GOT3 (cell line): ENCODE data around the gene CNTNAP4.

Source experiments
- DNase-seq: peaks from one replicate; lab custom pipeline; 2025; ENCODE audit warnings: mixed read lengths; lab: John Stamatoyannopoulos, UW

CNTNAP4 gene

DNA sequence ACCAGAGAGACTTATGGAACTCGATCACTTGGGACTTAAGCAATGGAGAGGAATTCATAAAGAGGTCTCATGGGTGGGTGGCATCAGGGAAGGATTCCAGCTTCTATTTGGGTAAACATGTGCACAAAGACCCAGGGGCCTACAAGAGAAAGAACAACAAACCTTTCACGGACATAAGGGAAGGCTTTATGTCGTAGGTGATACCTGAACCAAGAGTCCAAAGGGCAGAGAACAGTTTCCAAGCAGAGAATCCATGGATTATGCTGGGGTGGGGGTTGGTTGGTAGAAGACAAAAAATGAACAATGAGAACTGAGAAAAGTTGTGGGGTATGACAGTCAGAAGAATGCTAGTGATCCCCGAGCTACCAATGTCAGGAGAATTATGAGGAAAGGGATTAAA is 119.8 kb downstream of the CNTNAP4 start:
- no peak for DNase-seq

DNA sequence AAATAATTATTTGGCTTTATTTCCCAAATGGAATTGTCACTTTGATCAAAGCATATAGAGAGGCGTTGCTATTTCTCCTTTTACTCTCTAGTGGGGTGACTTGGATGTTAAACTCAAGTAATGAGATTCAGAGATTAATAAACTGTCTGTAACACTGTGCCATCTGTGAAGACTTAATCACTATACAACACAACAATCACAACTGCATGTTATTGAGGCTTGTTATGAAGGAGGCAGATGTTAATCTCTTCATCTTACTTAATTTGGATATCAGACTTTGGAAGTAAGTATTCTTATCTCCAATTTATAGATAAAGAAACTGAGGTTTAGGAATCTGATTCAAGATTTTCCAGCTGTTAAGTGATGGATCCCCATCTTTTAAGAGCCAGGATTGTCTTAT is 132.5 kb downstream of the CNTNAP4 start:
- no peak for DNase-seq

DNA sequence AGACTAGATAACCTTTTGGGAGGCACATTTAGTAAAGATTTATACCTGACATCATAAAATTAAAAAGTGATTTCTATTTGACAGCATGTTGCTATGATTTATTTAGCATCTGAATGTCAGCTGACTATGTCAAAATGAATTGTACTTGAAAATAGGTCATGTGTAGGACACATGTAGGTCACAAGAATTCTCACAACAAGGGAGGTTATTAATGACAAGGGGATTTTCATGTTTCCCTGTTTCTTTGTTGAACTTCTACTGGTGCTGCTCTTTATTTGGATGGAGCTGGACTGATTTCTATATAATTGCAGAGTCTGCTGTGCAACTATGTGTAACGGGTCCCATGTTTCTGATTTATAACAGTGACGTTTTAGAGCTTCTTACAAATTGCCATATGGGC is 144.4 kb downstream of the CNTNAP4 start:
- no peak for DNase-seq

DNA sequence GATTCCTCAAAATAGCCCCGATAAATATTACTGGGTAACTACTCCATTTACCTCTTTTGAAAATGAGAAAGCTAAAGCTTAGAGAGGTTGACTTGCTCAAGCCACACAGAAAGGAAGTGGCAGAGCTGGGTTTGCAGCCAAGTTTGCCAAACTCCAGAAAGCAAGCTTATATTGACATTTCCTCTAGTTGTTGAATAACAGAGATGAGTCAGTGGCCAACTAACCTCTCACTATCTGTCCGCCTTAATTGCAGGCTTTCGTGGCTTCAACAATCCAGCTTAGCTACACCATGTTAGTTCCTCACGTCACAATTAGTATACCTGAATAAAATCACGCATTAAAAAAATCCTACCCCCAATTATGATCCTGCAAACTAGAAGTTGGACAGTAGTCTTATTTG is 151.7 kb downstream of the CNTNAP4 start:
- no peak for DNase-seq

DNA sequence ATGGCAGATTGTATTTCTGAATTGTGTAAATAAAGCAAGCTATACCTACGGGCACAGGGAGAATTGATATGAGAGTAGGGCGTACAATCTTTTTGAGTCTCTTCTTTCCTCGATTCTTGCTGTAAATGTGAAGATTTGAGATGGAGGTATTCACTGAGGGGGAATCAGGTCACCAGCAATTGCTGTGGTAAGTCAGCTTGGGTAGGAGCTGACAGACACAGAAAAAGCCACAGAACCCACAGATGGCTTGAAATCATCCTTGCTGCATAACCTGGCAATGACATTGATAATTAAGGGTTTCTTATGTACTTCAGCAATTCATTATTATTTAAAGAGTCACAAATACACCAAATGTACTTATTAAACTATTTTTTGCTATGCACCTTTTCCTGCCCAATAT is 164.2 kb downstream of the CNTNAP4 start:
- no peak for DNase-seq

DNA sequence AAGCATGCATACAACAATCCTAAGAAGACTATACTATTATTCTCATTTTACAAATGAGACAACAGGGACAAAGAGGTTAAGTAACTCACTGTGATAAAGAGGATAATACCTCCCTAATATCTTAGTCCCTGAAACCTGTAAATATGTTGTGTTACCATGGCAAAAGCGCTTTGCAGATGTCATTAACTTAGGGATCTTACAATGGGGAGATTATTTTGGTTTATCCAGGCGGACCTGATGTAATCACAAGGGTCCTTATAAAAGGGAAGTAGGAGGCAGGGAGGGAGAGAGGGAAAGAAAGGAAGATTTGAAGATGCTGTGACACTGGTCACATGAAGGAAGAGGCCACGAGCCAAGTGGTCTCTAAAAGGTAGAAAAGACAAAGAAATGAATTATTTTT is 164.7 kb downstream of the CNTNAP4 start:
- DNase-seq: no peak

DNA sequence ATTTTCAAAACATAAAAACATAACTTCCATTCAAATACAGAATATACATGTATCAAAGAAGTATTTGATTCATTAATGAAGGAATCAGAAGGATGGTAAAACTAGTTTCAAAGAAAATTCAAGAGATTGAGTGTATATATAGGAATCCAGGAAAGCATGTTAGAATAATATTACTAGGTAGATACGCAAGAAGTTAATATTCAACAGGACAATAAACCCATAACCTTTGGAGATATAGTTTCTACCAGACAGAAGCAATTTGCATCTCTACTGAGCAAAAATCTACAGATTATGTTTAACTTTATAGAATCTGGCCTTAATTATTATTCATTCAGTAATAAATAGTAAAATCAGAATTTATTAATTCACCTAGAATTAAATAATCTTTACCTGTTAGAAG is 166.8 kb downstream of the CNTNAP4 start:
- DNase-seq: no peak

DNA sequence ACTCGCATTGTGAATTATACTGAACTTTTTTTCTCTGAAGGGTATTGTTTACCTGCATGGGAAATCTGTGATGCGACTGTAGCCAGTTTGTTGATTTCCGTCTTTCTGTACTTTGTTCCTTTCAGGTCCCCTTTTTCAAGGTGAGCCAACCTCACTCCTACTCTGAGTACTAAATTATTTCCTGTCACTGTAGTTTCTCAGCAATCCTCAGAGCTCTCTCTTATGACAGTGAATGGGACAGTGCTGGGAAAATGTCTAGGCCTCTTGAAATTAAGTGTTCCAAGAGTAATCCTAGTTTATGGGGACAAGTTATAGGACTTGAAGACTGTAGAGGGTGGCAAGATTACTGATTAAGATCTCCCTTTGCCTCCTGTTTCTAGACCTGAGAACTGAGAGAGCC is 167.6 kb downstream of the CNTNAP4 start:
- DNase-seq: no peak

DNA sequence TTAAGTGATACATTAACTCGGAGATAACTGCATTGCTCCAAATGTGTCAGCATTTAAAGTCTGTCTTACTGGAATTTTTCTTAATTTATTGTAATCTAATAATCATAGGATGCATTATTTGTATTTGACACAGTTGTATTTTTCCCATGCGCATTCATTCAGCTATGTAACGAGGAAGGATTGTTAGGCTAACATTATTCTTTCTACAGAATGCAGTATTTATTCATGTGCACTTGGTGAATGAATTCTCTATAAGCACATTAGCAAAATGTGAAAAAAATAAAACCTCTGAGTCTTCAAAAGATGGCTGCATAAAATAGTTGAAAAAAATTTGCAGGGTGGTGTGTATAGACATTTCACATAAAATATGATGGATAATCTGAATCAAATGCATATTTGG is 168.6 kb downstream of the CNTNAP4 start:
- no peak for DNase-seq

DNA sequence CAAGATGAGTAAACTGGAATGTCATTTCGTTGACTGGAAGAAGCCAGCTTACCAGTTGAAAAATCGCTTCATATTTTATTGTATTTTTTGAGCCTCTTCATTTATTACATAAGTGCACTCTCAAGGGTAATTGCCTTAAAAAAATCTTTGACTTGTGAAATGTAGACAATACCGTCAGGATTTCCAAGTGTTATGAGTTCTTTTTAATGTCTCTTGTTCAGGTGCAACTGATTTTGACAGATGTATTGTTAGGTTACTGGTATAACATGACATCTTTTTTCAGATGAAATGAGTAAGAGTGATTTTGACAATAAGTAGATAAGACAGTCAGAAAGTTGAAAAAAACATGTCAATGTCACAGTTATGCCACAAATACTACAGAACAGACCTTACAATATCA is 169.1 kb downstream of the CNTNAP4 start:
- DNase-seq: no peak

DNA sequence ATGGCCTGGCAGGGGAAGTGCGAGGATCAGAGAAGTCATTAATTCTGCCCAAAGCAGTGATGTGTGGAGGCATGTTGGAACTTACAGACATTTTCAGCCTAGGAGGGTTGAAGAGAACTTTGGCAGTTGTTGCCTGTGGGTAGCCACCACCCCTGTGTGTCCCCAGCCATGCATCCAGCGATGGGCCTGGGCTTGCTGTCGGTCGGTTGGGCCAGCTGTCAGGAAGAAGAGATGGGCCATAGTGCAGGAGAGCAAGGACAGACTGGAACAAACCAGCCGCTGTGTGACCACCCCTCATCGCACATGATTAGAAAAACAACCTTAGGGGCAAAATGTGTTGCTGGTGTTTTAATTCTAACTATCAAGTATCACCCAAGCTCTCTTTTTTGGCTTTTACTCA is 173.7 kb downstream of the CNTNAP4 start:
- DNase-seq: no peak

DNA sequence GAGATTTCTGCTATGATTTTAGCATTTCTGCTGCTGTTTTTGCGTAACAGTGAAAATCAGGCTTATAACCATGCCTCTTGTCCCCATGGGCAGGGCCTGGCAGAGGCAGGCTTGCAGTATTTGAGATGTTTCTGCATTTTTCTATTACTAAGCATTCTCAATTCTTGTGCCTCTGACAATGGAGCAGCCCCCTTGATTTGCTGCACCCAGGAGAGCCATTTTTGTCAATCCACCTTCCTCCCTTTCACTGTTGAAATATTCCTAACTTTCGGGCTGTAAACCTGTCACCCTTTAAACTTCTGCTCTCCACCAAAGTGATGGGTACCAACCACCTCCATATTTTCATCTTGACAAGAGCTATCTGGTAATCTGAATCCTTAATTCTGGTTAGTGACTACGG is 178.1 kb downstream of the CNTNAP4 start:
- no peak for DNase-seq

DNA sequence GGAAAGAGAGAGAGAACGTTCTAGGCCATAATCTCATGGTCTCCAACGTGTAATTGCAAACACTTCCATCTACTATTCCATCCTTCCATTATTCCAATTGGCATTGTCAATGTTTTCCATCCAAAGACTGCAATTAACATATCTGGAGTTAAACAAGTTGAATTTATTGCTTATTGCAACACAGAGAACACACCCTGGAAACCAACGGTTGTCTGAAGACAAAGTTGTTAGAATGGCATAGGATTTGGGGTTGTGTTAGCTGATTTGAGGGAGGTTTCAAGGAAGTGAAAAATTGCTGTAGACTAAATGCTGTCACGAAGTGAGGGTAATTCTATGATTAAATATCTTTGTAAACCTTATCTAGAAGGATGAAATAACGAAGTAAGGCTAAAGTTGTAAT is 178.8 kb downstream of the CNTNAP4 start:
- no peak for DNase-seq

DNA sequence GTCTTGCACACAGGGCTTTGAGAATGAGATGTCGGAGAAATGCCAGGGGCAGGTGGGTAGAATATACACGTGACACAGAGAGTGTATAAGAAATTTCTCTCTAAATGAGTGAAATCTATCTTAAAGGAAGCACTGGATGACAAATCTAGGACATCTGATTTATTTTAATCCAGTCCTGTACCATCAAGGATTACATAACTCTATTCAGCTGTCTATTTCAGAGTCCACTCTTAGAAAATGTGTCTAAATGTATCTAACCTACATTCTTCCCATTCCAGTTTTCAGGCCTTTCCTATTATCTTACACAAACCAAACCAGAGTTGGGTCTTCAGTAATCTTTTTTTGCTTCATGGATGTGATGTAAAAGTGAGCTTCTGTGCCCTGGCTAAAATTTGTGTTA is 181.9 kb downstream of the CNTNAP4 start:
- DNase-seq: no peak

DNA sequence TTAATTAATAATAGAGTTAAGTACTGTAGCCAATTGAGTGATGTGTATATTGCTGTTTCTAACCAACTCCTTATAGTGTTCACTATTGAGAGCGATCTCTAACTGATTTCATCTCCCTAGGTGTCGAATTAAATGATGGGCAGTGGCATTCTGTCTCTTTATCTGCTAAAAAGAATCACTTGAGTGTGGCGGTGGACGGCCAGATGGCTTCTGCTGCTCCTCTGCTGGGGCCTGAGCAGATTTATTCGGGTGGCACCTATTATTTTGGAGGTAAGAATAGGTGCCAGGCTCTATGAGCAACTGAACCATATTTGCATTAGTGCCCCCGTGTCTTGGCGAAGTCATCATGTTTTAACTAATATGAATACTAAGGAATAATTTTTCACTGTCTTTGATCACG is 184.6 kb downstream of the CNTNAP4 start:
- DNase-seq: no peak

DNA sequence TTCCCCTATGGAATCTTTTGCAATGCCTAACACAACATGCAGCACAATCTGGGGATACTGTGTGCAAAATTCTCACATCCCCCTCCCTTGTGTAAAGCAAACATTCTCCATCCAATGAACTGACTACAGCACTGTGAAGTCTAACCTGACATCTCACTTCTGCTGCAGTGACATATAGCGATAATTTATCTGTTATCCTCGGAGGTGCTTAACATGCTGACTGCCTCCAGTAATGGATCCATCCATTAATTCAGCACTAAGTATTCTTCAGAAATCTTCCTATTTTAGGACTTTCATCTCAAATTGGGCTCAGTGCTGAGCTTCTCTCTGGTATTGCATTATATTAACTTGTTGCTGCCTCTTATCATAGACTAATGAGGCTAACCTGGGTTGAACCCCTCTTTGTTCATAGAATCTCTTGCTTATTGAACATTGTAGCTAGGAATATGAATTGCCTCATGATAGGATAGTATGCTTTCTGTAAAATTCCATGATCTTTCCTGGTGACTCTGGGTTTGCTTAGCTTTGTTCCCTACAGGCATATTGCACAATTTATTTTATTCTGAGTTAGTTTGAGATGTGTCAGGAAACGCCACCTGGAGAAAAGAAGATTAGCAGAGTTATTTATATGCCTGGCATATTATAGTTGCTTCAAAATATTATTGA is 187.9 kb downstream of the CNTNAP4 start:
- DNase-seq: no peak

DNA sequence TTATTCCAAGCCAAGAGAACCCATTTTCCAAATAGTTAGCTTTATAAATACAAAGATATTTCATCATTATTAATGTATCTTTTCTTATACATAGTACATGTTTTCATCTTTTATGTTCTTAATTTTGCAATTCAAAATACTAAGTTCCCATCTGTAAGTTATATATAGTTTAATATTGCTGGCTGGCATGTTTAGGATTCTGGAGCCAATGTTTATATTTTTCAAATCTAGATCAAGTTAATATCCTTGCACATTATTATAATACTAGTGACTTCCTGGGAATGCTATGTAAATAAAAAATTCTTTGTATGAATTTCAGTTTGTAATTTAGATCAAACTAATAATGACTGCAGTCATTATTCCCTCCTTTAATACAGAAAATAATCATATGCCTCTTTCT is 189.7 kb downstream of the CNTNAP4 start:
- DNase-seq: no peak

DNA sequence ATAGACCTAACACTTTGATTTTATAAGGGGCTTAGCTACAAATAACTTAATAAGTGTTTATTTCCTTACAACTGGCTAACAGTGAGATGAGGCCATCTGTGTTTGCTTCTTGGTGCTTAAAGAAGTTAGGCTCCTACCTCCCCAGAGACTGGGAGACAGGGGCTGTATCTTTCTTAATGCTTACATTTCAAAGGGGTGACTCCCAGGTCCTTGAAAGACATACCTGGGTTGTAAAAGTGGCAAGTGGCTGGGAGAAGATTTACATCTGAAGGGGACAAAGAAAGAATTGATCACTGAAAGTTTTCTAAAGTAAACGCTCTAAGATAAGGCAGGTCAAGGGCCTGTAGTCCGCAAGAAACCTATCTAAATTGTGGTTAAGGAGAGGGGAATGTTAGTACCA is 196.8 kb downstream of the CNTNAP4 start:
- no peak for DNase-seq

DNA sequence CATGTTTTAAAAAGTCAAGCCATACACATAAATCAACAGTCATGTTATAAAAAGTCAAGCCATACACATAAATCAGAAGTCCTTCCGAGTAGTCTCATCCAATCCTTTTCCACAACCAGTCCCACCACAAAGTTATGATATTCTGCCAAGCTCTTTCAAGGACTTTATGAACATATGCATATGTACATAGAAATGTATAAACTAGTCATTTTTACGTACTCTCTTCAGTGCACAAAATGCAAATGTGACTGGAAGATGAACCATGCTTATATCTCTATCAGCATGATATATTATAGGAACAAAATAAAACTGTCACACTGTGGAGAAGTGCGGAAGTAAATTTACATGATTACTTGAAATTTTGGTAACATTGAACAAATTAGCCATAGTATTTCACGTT is 200.9 kb downstream of the CNTNAP4 start:
- DNase-seq: no peak

DNA sequence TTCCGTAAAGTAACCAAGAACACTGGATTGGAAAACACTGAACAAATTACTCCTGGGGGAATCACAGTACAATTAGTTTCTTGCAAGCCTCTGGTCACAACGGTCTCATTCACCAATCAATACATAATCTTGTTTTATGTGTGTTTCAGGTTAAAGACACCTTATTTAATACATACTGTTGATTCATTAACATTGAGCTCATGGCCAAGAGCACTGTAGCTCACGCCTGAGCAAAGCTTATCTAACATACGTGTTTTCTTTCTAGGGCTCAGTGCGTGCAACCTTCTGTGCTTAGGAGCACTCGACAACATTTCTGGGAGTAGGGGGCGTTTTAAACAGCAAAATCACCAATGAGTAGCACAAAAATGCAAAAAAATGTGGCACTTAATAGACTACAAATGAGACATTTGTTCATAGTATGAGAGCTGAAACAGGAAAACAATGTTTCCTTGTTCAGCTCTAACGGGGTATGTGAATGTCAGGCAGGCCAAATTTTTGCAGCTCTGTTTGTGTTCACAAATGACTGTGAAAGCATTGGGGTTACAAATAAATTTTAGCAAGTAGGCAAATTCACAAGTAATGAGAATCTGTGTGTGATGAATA is 206.2 kb downstream of the CNTNAP4 start:
- no peak for DNase-seq

DNA sequence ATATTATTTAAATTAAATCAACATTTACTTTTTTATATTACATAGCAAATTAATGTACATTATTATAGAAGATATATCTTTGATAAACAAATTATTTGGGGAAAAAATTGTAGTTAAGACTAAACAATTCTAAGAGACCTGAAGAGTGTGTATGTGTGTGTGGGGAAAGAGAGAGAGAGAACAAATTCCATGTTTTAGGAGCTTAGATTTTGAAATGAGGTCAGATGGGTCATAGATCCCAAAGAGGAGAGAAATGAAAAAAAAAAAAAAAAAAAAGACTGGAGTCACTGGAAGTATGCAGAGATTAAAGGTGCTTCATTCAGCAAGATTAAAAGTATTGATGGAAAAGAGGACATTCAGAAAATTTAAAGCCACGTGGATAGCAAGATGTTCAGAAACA is 206.8 kb downstream of the CNTNAP4 start:
- DNase-seq: no peak

DNA sequence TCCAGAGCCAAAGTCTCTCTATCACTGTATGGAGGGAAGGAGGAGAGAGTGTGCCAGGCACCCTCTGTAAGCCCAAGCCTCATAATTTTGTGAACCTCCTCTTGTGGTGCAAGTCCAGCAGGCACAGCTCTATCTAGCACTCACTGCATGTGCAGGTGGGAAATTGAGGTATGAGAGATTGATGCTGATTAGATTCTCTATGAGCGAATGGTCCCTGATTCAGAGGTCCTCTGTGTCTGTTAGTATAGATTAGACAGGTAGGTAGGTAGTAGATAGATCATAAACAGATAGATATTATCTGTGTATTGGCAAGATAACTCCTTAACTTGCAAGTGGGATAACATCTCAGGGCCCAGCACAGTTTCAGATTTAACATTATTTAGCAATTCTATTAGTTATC is 209.5 kb downstream of the CNTNAP4 start:
- no peak for DNase-seq

DNA sequence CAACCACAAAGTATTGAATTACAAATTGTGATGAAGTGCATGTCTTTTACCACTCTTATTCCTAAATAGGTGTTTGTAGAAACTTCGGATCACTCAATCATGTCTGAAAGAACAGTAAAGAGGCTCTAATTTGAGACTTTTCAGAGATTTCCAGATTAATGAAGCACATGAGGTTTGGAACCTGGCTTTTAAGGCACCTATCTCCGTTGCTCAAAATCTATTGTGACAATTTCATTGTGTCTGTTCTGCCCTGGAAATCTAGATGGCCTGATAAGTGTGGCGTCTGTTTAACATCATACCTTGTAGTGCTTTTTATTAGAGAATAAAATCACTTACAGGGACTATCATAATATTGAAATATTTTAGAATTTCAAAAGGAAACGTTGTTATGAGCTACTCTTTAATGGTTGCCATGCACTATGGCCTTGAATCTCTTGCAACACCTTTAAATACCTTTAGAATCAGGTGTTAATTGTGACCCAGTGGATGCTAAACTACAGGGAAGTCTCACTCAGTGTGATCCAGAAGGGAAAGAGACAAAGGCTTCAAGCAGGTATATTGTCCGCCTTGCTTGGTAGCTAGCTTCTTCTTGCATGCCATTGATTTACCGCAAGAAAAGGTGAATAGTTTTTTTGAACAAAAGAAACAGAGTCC is 210.3 kb downstream of the CNTNAP4 start:
- no peak for DNase-seq

DNA sequence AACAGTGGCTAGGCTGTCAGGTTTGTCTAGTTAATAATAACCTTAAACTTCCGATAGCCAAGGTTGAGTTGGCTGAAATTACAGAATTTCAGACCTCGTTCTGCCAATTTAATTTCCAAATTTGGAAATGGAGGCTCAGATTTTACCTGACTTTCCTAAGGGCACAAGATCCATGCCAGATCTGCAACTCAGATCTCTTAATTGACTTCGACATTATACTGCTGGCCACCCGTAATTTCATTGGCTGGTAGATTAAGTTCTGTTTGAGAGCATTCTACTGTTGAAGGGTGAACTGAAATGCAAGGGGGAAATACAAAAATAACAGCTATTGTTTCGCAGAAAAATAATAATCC is 210.8 kb downstream of the CNTNAP4 start:
- DNase-seq: no peak
